Naive thymus-derived CD8-positive, alpha-beta T cell (primary cell): ENCODE measurements around the gene SRSF5. TPM values are rescaled to one million over a fixed set of nuclear protein-coding genes. Genes with fewer than 3 reads are reported as not detected.

Experiments
- ATAC-seq, 2 donors: fragments of 150-1000 bp; cut with Tn5 transposase in 1 of 2; sonication (Bioruptor Pico), chemical (Tn5 transposase) in 1 of 2; 1 replicate in 1 of 2; 2 replicates in 1 of 2; pipeline ENCODE4 v1.10.0; 2021; ENCODE audit warnings: mild to moderate bottlenecking in 2 of 2, moderate library complexity in 2 of 2
- POLR2A ChIA-PET: fragments of 350-600 bp; sonication (Branson Sonifier 250); formaldehyde crosslinking; loops from one replicate; lab custom pipeline; 2021; ENCODE audit warnings: antibody characterized with exemption; lab: Charles Lee
- DNase-seq, 10 donors: peaks; one replicate each; pipeline versions ENCODE4 v3.0.0 to v3.0.0-alpha.2; 2020 to 2022
- H3K27ac Mint-ChIP-seq, 10 donors: one replicate each; pipeline ENCODE4 v1.8.0; 2020 to 2022; ENCODE audit warnings: mild to moderate bottlenecking in 10 of 10, mixed read lengths in 10 of 10, moderate library complexity in 4 of 10, inconsistent platforms in 1 of 10
- H3K27me3 Mint-ChIP-seq, 5 donors: one replicate each; pipeline ENCODE4 v1.8.0; 2021 to 2022; ENCODE audit warnings: mixed read lengths in 5 of 5
- H3K36me3 Mint-ChIP-seq, 3 donors: one replicate each; pipeline ENCODE4 v1.8.0; 2020 to 2022; ENCODE audit warnings: mixed read lengths in 3 of 3, mild to moderate bottlenecking in 2 of 3, inconsistent platforms in 1 of 3
- H3K4me1 Mint-ChIP-seq, 4 donors: one replicate each; pipeline ENCODE4 v1.8.0; 2021 to 2022; ENCODE audit warnings: mixed read lengths in 4 of 4
- H3K4me3 Mint-ChIP-seq, 10 donors: one replicate each; pipeline ENCODE4 v1.8.0; 2020 to 2022; ENCODE audit warnings: mild to moderate bottlenecking in 10 of 10, mixed read lengths in 10 of 10, moderate library complexity in 6 of 10, inconsistent platforms in 1 of 10
- H3K9me3 Mint-ChIP-seq, 9 donors: one replicate each; pipeline ENCODE4 v1.8.0; 2020 to 2022; ENCODE audit warnings: mixed read lengths in 9 of 9, mild to moderate bottlenecking in 3 of 9, inconsistent platforms in 1 of 9, moderate library complexity in 1 of 9
- polyA plus RNA-seq, 3 donors: library from polyadenylated mRNA; unstranded; fragments of 300-500 nt; fragmentation: Illumina TruSeq; gene quantifications; one replicate each; pipeline ENCODE4 v1.2.3, GENCODE V29; 2021
- total RNA-seq, 8 experiments: library from RNA in 2 of 8; stranded (reverse) in 2 of 8; gene quantifications; one replicate each; pipeline ENCODE4 v1.2.3 and lab custom pipeline; 2021 to 2026

Gene SRSF5
- total and polyA plus RNA-seq, 5 experiments from 2014 or later: 1,187 to 1,496 (median 1,279) TPM

DNA sequence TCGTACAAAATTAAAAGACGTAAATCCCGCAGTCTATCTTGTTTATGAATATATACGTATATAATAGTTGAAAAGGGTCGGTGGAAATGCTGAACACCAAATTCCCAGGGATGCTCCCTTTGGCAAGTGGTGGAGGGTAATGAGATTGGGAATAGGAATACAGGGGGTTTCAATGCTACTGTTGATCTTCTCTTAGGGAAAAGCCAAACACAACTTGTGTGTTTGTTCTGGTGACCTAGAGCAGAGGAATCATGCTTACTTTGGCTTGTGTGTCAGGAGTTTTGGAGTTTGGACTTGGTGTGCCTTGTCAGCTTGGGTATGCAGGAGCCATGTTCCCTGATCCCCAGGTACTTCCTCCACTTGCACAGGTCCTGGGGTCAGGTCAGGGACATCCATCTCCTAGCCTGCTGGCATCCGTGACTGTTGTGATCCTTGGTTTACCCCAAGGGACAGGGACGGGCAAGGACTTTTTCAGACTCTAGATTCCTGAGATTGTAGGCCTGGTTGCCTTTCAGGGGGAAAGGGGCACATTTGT, 26.0 kb downstream of the SRSF5 start:
- Mint-ChIP-seq H3K27me3 (peaks cover 0 to 9% (median 0%) of the 10 kb centered on the region in 5 donors), H3K27ac (peak overlapping the region in 1 of 10 donors; percentile 34), H3K4me3 (no peak overlapping the region), H3K36me3 (peaks cover 0 to 4% (median 0%) of the 10 kb centered on the region in 3 donors), H3K4me1 (peaks cover 0 to 2% (median 0%) of the 10 kb centered on the region in 4 donors), H3K9me3 (no peaks in the 10 kb centered on the region)
- POLR2A ChIA-PET: no interaction called here
- ATAC-seq: no peak
- DNase-seq: no peak

DNA sequence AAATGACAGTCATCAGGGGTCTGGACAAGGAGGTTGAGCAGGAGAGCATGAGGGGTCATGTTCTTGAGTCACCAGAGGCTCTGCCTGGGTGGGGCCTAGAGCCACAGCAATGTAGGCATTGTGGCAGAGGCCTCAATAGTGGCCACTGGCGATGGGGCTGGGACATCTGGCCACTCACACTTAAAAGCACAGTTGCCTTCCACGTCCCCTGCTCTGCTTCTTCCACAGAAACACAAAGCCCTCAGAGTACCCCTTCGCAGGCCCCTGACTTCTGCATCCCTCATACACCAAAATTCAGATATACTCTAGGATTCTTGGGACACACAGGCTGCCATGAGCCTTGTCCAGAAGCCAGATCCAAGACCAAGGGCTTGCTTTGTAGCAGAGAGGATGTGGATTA, 27.8 kb downstream of the SRSF5 start:
- POLR2A ChIA-PET: interaction anchor here (0.5 kb wide), 1 partner anchor 72 kb away, joined by 10 read pairs; no protein-coding TSS in a partner anchor
- DNase-seq (no peak), ATAC-seq (no peak)
- Mint-ChIP-seq H3K4me3 (no peak overlapping the region), H3K27ac (peak overlapping the region in 1 of 10 donors; percentile 64), H3K4me1 (peaks cover 0 to 2% (median 0%) of the 10 kb centered on the region in 4 donors), H3K36me3 (peaks cover 0 to 4% (median 0%) of the 10 kb centered on the region in 3 donors), H3K27me3 (peaks cover 0 to 9% (median 2%) of the 10 kb centered on the region in 5 donors), H3K9me3 (no peaks in the 10 kb centered on the region)

DNA sequence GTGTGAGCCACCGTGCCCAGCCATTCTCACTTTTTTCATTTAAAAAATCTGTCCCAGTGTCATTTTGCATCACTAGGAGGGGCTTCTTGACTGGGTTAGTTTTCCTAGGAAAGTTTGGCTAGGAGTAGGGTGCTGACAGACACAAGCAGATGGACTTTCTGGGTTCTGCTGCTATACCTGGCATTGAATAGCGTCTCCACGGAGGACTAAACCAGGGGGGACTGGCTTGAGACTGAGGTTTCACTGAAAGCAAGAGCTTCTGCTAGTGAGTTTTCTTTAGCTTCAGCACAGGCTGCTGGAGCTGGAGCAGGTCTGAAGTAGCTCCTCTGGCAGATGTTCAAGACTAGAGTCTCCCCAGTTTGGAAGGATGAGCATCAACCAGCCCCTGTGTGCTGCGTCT, 28.7 kb downstream of the SRSF5 start:
- peaks cover 0 to 9% (median 7%) of the 10 kb centered on the region in 3 donors for H3K36me3 Mint-ChIP-seq
- H3K27ac Mint-ChIP-seq: no peak overlapping the region
- no peak overlapping the region for H3K4me3 Mint-ChIP-seq
- ATAC-seq (no peak), DNase-seq (no peak)
- H3K27me3 Mint-ChIP-seq: peaks cover 0 to 17% (median 4%) of the 10 kb centered on the region in 5 donors
- POLR2A ChIA-PET: no interaction called here
- peaks cover 0 to 2% (median 0%) of the 10 kb centered on the region in 4 donors for H3K4me1 Mint-ChIP-seq
- H3K9me3 Mint-ChIP-seq: peaks cover 0 to 6% (median 0%) of the 10 kb centered on the region in 9 donors

DNA sequence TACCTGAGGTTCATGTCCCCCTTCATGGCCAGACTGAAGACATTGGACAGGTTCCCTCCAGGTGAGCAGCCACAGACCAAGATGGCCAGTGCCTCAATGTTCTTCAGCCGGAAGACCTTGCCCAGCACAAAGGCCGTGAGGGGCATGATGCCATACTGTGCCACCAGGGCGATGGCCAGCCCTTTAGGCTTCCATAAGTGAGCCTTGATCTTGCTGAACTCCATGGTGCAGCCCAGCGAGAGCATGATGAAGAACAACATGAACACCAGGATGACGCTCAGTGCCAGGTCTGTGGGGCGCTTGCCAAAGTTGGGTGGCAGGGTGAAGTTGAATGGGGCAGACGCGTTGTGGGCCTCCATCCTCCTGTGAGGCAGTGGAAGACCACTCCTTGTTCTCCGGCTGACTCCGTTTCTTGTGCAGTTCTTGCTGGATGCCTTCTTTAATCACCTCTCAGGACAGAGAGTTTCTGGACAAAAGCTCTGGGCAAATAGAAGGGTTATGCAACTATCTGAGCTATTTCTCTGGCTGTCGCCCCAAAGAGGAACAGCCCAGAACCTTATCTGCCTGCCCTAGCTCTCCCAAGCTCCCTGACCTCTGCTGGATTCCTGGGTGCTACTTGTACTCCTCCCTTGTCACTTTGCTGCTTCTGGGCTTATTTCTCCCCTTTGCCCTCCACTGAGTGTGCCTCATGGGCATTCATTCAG, 30.0 kb downstream of the SRSF5 start, which contains the start of gene SLC10A1:
Gene SLC10A1 (minus strand): TSS at position 445 of the 704 bp plus-strand sequence. CDS start 86 bp downstream, at position 359.
- H3K27ac Mint-ChIP-seq: no peak within 1 kb of the TSS
- POLR2A ChIA-PET: no interaction called here

DNA sequence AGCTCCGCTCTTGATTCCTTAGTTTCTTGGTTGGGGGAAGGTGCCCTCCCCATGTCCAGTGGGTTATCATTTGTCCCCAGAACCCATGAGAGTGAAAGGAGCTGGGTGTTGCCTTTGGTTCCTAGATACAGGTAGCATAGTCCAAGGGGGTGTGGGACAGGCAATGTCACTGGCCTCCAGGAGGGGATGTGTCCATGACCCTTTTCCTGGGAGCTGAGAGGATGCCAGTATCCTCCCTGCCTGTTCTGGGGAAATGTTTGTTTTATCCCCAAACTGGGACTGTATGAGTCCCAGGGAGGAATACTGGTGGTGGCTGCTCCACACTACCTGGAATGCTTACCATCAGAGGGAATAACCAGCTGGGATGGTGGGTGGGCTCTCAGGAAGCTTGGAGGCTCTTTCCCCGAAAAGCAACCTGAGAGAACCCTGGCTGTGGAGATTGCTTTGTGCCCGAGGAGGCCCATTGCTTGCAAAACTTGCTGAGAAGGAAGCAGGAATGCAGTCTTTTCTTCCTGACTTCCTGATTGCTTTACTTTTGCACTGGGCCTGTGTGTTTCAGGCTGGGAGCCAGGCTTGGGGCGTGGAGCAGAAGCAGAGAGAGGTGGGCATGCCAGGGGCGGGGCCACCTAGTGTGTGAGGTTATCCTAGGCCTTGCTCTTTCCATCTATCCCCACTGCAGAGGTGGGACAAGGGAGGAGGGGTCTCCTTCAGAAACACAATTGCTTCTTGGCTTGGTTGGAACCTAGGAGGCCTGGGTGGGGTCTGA, 30.8 kb downstream of the SRSF5 start:
- no peak overlapping the region for H3K4me3 Mint-ChIP-seq
- peaks cover 0 to 16% (median 10%) of the 10 kb centered on the region in 3 donors for H3K36me3 Mint-ChIP-seq
- peaks cover 0 to 2% (median 0%) of the 10 kb centered on the region in 4 donors for H3K4me1 Mint-ChIP-seq
- POLR2A ChIA-PET: no interaction called here
- no peak overlapping the region for H3K27ac Mint-ChIP-seq
- no peak for ATAC-seq
- no peak for DNase-seq
- H3K9me3 Mint-ChIP-seq: peaks cover 0 to 10% (median 2%) of the 10 kb centered on the region in 9 donors
- H3K27me3 Mint-ChIP-seq: peaks cover 2 to 17% (median 6%) of the 10 kb centered on the region in 5 donors

More for the DNA sequence above, 30.0 kb downstream of the SRSF5 start, which contains the start of gene SLC10A1:
- H3K36me3 Mint-ChIP-seq: peaks cover 0 to 16% (median 10%) of the 10 kb centered on the region in 3 donors
- no peak within 1 kb of the TSS for H3K4me3 Mint-ChIP-seq
- no peak for DNase-seq
- H3K9me3 Mint-ChIP-seq: peaks cover 0 to 10% (median 2%) of the 10 kb centered on the region in 9 donors
- peaks cover 0 to 2% (median 0%) of the 10 kb centered on the region in 4 donors for H3K4me1 Mint-ChIP-seq
- no peak for ATAC-seq
- H3K27me3 Mint-ChIP-seq: peaks cover 2 to 17% (median 6%) of the 10 kb centered on the region in 5 donors

DNA sequence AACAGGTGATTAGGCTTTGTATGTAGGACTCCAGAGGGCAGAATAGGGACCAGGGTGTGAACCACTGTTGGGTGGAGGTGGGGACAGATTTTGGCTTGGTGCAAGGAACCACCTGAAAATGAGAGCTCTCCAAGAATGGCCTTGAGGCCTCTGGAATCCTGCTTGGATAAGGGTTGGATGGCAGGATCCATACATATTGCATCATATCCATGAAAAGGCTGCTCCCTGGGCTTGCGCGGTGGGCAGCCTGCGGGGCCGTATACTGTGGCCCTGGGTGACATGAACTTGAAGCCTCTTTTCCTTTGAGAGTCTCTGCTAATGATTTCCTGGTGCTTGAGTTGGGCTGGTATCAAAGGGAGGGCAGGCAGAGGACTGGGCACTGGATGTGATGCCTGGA, 31.4 kb downstream of the SRSF5 start:
- ATAC-seq (no peak), DNase-seq (no peak)
- POLR2A ChIA-PET: no interaction called here
- peaks cover 0 to 2% (median 0%) of the 10 kb centered on the region in 4 donors for H3K4me1 Mint-ChIP-seq
- peaks cover 2 to 17% (median 6%) of the 10 kb centered on the region in 5 donors for H3K27me3 Mint-ChIP-seq
- H3K9me3 Mint-ChIP-seq: peaks cover 0 to 10% (median 2%) of the 10 kb centered on the region in 9 donors
- no peak overlapping the region for H3K4me3 Mint-ChIP-seq
- peaks cover 0 to 16% (median 10%) of the 10 kb centered on the region in 3 donors for H3K36me3 Mint-ChIP-seq
- no peak overlapping the region for H3K27ac Mint-ChIP-seq

DNA sequence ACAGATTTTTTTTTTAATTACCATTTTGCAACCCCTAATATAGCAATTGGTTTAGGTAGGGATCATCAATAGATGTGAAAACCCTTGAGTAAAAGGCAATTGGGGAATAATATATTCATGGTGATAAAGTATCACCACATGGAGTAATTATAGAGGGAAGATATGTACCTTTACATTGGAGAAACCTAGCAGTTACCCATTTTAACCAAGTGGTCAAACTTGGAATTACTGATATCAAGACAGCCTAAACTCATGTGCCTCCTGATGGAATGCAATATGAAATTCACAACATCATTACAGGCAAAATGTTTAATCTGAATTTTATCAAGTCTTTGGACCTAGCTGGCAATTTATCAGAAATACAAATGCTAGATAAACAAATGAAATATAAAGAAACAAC, 36.8 kb downstream of the SRSF5 start:
- no peak overlapping the region for H3K27ac Mint-ChIP-seq
- H3K4me3 Mint-ChIP-seq: no peak overlapping the region
- ATAC-seq (no peak), DNase-seq (no peak)
- H3K36me3 Mint-ChIP-seq: peaks cover 0 to 11% (median 10%) of the 10 kb centered on the region in 3 donors
- no peaks in the 10 kb centered on the region for H3K4me1 Mint-ChIP-seq
- peaks cover 0 to 10% (median 7%) of the 10 kb centered on the region in 5 donors for H3K27me3 Mint-ChIP-seq
- H3K9me3 Mint-ChIP-seq: peaks cover 0 to 10% (median 2%) of the 10 kb centered on the region in 9 donors
- POLR2A ChIA-PET: interaction anchor here (0.6 kb wide), 1 partner anchor 797 kb away, joined by 3 read pairs; no protein-coding TSS in a partner anchor

DNA sequence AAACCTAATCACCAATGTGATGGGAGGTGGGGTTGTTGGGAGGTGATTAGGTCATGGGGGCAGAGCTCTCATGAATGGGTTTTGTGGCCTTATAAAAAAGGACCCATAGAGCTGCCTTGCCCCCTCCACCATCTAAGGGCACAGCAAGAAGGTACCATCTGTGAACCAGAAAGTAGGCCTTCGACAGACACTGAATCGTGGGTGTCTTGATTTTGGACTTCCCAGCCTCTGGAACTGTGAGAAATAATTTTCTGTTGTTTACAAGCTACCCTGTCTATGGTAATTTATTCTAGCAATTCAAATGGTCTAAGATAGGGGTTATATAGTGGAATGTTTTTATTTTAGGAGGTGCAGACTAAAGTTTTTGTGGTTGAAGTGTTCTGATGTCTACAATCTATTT, 38.0 kb downstream of the SRSF5 start:
- Mint-ChIP-seq H3K4me3 (no peak overlapping the region), H3K27ac (no peak overlapping the region), H3K36me3 (peaks cover 0 to 11% (median 10%) of the 10 kb centered on the region in 3 donors), H3K4me1 (no peaks in the 10 kb centered on the region), H3K9me3 (peaks cover 0 to 10% (median 2%) of the 10 kb centered on the region in 9 donors), H3K27me3 (peaks cover 0 to 10% (median 5%) of the 10 kb centered on the region in 5 donors)
- DNase-seq (no peak), ATAC-seq (no peak)
- POLR2A ChIA-PET: no interaction called here

DNA sequence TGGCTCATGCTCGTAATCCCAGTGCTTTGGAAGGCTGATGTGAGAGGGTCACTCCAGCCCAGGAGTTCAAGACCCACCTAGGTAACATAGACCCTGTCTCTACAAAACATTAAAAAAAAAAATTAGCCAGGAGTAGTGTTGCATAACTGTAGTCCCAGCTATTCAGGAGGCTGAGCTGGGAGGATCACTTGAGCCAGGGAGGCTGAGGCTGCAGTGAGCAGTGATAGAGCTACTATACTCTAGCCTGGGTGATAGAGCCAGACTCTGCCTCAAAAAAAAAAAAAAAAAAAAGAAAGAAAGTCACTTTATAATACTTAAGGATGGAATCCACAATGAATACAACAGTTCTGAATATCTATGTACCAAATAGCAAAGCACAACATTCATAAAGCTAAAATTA, 40.2 kb downstream of the SRSF5 start:
- DNase-seq (no peak), ATAC-seq (no peak)
- H3K4me3 Mint-ChIP-seq: no peak overlapping the region
- no peaks in the 10 kb centered on the region for H3K36me3 Mint-ChIP-seq
- H3K27ac Mint-ChIP-seq: no peak overlapping the region
- H3K27me3 Mint-ChIP-seq: peaks cover 0 to 8% (median 0%) of the 10 kb centered on the region in 5 donors
- H3K4me1 Mint-ChIP-seq: no peaks in the 10 kb centered on the region
- POLR2A ChIA-PET: no interaction called here
- H3K9me3 Mint-ChIP-seq: peaks cover 0 to 2% (median 0%) of the 10 kb centered on the region in 9 donors

DNA sequence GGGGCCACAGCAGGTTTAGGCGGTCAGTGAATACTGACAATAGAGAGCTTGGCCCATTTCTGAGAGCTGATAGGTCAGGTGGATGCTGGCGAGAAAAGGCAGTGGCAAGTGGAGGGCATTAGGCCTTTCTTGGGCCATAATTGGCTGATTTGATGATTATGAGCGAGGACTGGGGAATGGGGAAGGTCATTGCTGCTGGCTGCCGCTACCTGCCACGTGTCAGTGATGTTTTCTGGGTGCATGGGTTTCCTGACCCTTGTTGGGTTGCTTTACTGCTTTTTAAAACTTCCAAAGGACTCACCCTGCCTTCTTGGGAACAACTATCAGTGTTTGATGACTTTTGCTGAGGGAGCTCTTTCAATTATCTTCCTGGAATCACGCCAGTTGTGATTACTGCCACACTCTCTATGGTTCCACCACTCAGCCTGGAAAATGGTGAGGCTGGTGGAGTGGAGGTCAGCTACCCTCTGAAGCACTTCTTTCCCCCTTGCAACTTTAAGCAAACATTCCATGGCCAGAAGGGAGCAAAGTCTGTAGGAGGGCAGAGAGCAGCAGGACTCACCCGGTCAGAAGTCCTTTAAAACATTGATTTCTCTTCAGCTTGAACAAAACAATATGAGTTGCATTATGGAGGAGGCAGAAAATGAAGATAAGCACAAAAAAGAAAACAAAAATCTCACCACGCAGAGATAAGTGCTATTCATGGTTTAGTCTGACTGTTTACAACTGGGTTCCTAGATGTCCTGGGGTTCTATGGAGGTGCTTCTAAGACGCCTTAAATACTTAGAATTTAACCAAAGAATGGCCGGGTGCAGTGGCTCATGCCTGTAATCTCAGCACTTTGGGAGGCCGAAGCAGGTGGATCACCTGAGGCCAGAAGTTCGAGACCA, 42.2 kb downstream of the SRSF5 start:
- ATAC-seq (no peak), DNase-seq (no peak)
- Mint-ChIP-seq H3K27me3 (peaks cover 0 to 5% (median 1%) of the 10 kb centered on the region in 5 donors), H3K9me3 (peaks cover 0 to 2% (median 0%) of the 10 kb centered on the region in 9 donors), H3K36me3 (no peaks in the 10 kb centered on the region), H3K4me3 (no peak overlapping the region), H3K27ac (no peak overlapping the region), H3K4me1 (no peaks in the 10 kb centered on the region)
- POLR2A ChIA-PET: interaction anchor here (0.7 kb wide), 1 partner anchor 42 kb away, joined by 3 read pairs; no protein-coding TSS in a partner anchor

DNA sequence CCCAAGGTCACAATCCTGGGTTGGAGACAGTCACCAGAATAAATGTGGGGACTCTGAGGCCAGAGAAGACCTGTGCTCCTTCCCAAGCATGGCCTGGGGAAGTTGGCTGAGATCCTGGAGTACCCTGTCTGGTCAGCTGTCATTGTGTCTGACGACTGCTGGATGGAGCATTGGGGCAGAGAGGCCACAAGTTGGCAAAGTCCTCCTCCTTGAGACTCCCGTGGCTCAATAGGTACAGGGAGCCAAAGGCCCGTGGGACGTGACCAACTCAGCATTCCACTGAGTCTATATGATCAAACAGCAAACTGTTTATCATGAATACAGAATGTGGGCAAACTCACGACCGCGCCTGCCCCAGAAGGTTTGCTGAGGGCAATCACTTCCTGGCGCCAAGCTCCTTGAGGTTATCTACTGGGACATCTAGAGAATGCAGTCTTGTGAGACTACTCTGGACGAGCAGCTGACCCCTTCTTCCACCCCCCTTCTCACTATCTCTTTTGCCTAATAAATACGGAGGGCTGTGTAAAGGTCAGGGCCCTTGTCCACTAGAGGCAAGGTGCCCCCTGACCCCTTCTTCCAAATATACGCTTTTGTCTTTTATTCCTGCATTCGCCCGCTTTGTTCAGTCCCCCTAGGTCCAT, 44.4 kb downstream of the SRSF5 start:
- Mint-ChIP-seq H3K36me3 (no peaks in the 10 kb centered on the region), H3K4me1 (no peaks in the 10 kb centered on the region), H3K27ac (no peak overlapping the region), H3K27me3 (peaks cover 0 to 2% (median 0%) of the 10 kb centered on the region in 5 donors), H3K4me3 (no peak overlapping the region), H3K9me3 (no peaks in the 10 kb centered on the region)
- no peak for ATAC-seq
- no peak for DNase-seq
- POLR2A ChIA-PET: no interaction called here
